Thyroid gland (tissue), 4 donors: ENCODE data around the gene NFIB. TPM values are rescaled to one million over a fixed set of nuclear protein-coding genes. Genes with fewer than 3 reads are reported as not detected.

Source experiments
- DNase-seq, 2 donors: peaks; one replicate each; pipeline ENCODE4 v3.0.0-alpha.2; 2019
- H3K27ac ChIP-seq, 3 donors: fragments of 200-600 bp; sonication (generic); 1 replicate in 2 of 3; 2 replicates in 1 of 3; pipeline ENCODE4 v1.5.1; 2016 to 2019; ENCODE audit warnings: mild to moderate bottlenecking in 1 of 3, moderate library complexity in 1 of 3
- H3K27me3 ChIP-seq: fragments of 200-600 bp; sonication (generic); one replicate; pipeline ENCODE4 v1.5.1; 2019
- H3K36me3 ChIP-seq, 2 donors: fragments of 200-600 bp; sonication (generic); one replicate each; pipeline ENCODE4 v1.5.1; 2016 to 2019
- H3K4me1 ChIP-seq, 2 donors: fragments of 200-600 bp; sonication (generic); one replicate each; pipeline ENCODE4 v1.5.1; 2017 to 2019
- H3K4me3 ChIP-seq, 3 donors: fragments of 200-600 bp; sonication (generic); replicated peaks in 1 of 3; 1 replicate in 2 of 3; 2 replicates in 1 of 3; pipeline ENCODE4 v1.5.1; 2016; ENCODE audit warnings: mild to moderate bottlenecking in 1 of 3
- H3K9me3 ChIP-seq: fragments of 200-600 bp; sonication (generic); one replicate; pipeline ENCODE4 v1.5.1; 2017
- POLR2A ChIP-seq, 2 donors: fragments of 450-650 bp; IDR thresholded peaks; one replicate each; pipeline ENCODE4 v1.6.1; 2017; ENCODE audit warnings: antibody characterized with exemption in 2 of 2, mild to moderate bottlenecking in 2 of 2, moderate library complexity in 1 of 2
- WGBS, 2 donors: methylation state at CpG; one replicate each; pipeline ENCODE4 v1.1.5; 2017; 5-methylcytosine and 5-hydroxymethylcytosine counted together
- intact Hi-C: fragments of 100-400 bp; cut with DNase I; formaldehyde crosslinking; loops from one replicate; pipeline ENCODE4 v1.15.1; 2023
- total RNA-seq, 4 donors: library from RNA; depleted of rRNA; stranded (reverse); fragments of >200 nt; gene quantifications; one replicate each; pipeline ENCODE4 v1.2.3, GENCODE V29; 2016
- TF ChIP-seq, protein P1 (sequence below), 6 experiments: fragments of 200-600 bp in 3 of 6; fragments of 450-650 bp in 3 of 6; sonication (generic) in 3 of 6; IDR thresholded peaks; one replicate each; pipeline ENCODE4 v1.5.1; 2016 to 2019; ENCODE audit warnings: antibody characterized with exemption in 6 of 6, mild to moderate bottlenecking in 2 of 6, inconsistent platforms in 1 of 6, moderate library complexity in 1 of 6

Gene NFIB
- total RNA-seq, 4 donors from 2014 or later, result 57.9 to 144 (median 125) TPM

DNA sequence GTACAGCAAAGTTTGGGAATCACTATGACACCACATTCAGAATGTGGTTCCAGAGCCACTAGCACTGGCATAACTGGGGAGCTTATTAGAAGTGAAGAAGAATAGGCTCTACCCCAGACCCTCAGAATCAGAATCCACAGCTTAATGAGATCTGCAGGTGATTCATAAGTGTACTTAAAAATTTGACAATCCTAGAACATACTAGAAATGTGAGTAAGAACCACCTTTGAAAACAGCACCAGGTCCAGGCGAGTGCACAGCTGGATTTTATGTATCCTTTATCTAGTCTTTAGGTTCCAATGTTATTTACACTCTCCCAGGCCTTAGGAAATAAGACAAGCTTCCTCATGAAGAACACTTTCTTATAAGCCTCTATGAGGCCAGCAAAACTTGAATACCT is 149.0 kb downstream of the NFIB start:
- no peak overlapping the region for H3K27ac ChIP-seq
- WGBS, 2 donors, result 93 to 100% methylated on average over 1 of the region's 1 CpG
- intact Hi-C loops, result no loop called here

DNA sequence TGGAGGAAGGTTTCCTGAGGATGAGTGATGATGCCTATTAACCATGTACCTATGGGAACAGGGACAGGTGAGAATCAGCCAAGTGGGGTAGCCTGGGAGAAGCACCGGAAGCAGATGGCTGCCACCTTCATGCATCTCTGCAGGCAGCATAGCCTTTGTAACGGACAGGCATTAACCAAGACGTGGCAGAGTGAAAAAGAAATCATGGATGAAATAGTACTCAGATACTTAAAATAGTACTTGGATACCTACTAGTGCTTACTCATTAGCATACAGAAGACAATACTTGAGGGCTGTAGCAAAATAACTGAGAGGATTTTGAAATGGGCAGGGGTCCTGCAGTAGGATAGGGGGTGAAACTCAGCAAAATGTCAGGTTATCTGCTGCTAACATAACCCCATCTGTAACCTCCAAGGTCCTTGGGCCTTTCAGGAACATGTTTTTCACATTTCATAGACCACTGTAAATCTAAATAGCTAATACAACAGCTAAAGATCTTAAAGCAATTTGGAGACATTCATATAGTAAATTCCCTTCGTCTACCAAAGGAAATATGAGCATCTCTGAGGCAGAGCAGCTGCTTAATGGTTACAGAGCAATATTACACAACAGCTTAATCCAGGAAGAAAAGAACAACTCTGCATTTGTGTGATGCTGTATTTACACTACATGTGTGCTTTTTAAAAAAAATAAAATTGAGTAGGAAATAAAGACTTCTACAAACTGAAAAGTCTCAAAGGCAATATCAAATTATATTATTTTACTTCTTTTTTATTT is 154.3 kb downstream of the NFIB start:
- intact Hi-C loops, result no loop called here
- TF ChIP-seq, protein P1, sequence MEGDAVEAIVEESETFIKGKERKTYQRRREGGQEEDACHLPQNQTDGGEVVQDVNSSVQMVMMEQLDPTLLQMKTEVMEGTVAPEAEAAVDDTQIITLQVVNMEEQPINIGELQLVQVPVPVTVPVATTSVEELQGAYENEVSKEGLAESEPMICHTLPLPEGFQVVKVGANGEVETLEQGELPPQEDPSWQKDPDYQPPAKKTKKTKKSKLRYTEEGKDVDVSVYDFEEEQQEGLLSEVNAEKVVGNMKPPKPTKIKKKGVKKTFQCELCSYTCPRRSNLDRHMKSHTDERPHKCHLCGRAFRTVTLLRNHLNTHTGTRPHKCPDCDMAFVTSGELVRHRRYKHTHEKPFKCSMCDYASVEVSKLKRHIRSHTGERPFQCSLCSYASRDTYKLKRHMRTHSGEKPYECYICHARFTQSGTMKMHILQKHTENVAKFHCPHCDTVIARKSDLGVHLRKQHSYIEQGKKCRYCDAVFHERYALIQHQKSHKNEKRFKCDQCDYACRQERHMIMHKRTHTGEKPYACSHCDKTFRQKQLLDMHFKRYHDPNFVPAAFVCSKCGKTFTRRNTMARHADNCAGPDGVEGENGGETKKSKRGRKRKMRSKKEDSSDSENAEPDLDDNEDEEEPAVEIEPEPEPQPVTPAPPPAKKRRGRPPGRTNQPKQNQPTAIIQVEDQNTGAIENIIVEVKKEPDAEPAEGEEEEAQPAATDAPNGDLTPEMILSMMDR (IDR thresholded peaks at IDR 0.05), result no peak
- TF ChIP-seq POLR2A (IDR thresholded peaks at IDR 0.05), result no peak
- H3K9me3 ChIP-seq, result no peaks in the 10 kb centered on the region
- no peak overlapping the region for H3K27ac ChIP-seq
- H3K4me1 ChIP-seq, result peaks cover 0 to 8% of the 10 kb centered on the region in 2 donors
- no peak overlapping the region for H3K4me3 ChIP-seq
- WGBS, 2 donors, result 90 to 92% methylated on average over 4 of the region's 4 CpGs
- no peaks in the 10 kb centered on the region for H3K27me3 ChIP-seq
- DNase-seq, result no peak
- H3K36me3 ChIP-seq, result no peaks in the 10 kb centered on the region

More for the DNA sequence above, 149.0 kb downstream of the NFIB start:
- TF ChIP-seq, protein P1 (IDR thresholded peaks at IDR 0.05), result no peak
- no peak for TF ChIP-seq POLR2A (IDR thresholded peaks at IDR 0.05)
- Histone ChIP-seq H3K27me3 (no peaks in the 10 kb centered on the region), H3K4me1 (peaks cover 4 to 12% of the 10 kb centered on the region in 2 donors), H3K36me3 (no peaks in the 10 kb centered on the region), H3K4me3 (no peak overlapping the region), H3K9me3 (no peaks in the 10 kb centered on the region)
- DNase-seq, result no peak

DNA sequence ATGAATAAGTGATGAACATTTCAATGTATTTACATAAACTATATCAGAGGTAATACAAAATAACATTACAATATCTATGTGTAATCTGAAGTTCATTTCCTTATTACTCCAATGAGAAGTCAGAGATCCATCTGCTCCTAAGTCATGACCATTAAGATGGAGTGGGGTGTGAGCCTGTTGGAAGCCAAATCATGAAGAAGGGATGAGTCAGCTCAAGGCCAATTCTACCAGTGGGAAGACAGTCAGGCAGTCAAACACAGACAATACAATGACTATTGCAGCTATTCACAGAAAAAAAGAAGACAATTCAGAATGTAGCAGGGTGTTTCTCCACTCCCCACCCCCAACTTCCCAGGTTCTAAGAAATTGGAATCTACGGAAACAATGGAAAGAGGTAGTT is 155.0 kb downstream of the NFIB start:
- no peak for DNase-seq
- H3K4me1 ChIP-seq, result peaks cover 0 to 9% of the 10 kb centered on the region in 2 donors
- no peak overlapping the region for H3K4me3 ChIP-seq
- H3K9me3 ChIP-seq, result no peaks in the 10 kb centered on the region
- no peaks in the 10 kb centered on the region for H3K27me3 ChIP-seq
- TF ChIP-seq, protein P1 (IDR thresholded peaks at IDR 0.05), result no peak
- no peak for TF ChIP-seq POLR2A (IDR thresholded peaks at IDR 0.05)
- H3K27ac ChIP-seq, result no peak overlapping the region
- H3K36me3 ChIP-seq, result no peaks in the 10 kb centered on the region
- WGBS, 2 donors, result 97 to 98% methylated on average over 1 of the region's 1 CpG
- intact Hi-C loops, result no loop called here

DNA sequence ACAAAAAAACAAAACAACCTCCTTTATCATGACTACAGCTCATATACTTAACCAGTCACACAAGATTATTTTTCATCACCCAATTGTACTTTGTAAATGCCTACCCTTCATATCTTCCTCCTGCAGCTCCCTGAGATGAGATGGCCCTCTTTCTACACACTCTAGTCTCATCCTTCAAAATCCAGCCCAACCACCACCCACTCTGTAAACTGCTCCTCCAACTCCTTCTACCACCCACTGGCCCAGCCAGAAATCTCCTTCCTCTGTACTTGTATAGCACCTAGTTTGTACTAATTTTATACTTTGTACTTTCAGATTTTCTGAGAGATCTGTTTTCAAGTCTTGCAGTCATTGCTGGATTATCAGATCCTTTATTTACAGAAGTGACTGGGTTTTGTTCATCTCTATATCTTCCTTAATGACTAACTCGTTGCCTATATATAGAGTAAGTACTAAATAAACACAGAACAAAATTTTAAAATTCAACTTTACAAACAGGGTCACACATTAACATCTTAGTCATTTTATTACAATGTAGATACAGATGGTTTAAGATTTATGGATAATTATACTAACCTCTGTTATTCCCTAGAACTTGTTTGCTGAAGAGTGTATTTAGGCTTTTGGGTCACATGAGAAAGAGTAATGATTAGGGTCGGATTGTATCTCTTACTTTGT is 155.7 kb downstream of the NFIB start:
- peaks cover 0 to 9% of the 10 kb centered on the region in 2 donors for H3K4me1 ChIP-seq
- H3K9me3 ChIP-seq, result no peaks in the 10 kb centered on the region
- 91 to 93% methylated on average over 2 of the region's 2 CpGs for WGBS, 2 donors
- DNase-seq, result no peak
- intact Hi-C loops, result no loop called here
- H3K36me3 ChIP-seq, result no peaks in the 10 kb centered on the region
- H3K4me3 ChIP-seq, result no peak overlapping the region
- H3K27ac ChIP-seq, result no peak overlapping the region
- TF ChIP-seq, protein P1 (IDR thresholded peaks at IDR 0.05), result no peak
- TF ChIP-seq POLR2A (IDR thresholded peaks at IDR 0.05), result no peak
- H3K27me3 ChIP-seq, result no peaks in the 10 kb centered on the region

DNA sequence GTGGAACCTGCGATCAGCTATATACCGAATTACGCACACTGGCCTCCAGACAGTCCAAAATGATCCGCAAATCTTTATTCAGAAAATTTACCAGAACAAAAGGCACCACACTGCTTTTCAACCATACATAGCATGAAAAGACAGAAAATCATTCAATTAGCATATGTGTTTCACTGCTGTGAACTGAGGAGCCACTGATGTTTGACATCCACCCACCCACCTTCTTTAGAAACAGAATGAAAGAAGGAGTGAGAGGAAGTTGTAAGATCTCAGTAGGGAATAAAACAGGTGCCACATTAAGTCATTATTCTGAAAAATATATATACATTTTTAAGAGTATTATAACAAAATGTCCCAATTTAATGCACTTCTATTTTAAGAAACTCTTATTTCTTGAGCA is 156.8 kb downstream of the NFIB start:
- Histone ChIP-seq H3K9me3 (no peaks in the 10 kb centered on the region), H3K27ac (no peak overlapping the region), H3K36me3 (no peaks in the 10 kb centered on the region), H3K4me3 (no peak overlapping the region), H3K4me1 (peaks cover 0 to 9% of the 10 kb centered on the region in 2 donors), H3K27me3 (no peaks in the 10 kb centered on the region)
- DNase-seq, result no peak
- intact Hi-C loops, result no loop called here
- 97 to 99% methylated on average over 4 of the region's 4 CpGs for WGBS, 2 donors
- TF ChIP-seq, protein P1 (IDR thresholded peaks at IDR 0.05), result no peak
- no peak for TF ChIP-seq POLR2A (IDR thresholded peaks at IDR 0.05)
